Adrenal gland (tissue), 5 donors: ENCODE results near the gene MATR3.

Experiments
- POLR2A ChIP-seq, 2 donors: fragments of 450-650 bp; IDR thresholded peaks; one replicate each; pipeline ENCODE4 v1.6.1; 2017; ENCODE audit warnings: antibody characterized with exemption in 2 of 2, mild to moderate bottlenecking in 2 of 2, moderate library complexity in 1 of 2
- TF ChIP-seq, protein P1 (sequence below), 6 experiments: fragments of 450-650 bp in 4 of 6; fragments of 200-600 bp in 2 of 6; sonication (generic) in 1 of 6; IDR thresholded peaks; 1 replicate in 5 of 6; 2 replicates in 1 of 6; pipeline versions ENCODE4 v1.5.1 to v1.8.0; 2016 to 2021; ENCODE audit warnings: antibody characterized with exemption in 6 of 6, mild to moderate bottlenecking in 2 of 6, moderate library complexity in 1 of 6
- donor health status: DM: no; HTN: no; CAD: no.

DNA sequence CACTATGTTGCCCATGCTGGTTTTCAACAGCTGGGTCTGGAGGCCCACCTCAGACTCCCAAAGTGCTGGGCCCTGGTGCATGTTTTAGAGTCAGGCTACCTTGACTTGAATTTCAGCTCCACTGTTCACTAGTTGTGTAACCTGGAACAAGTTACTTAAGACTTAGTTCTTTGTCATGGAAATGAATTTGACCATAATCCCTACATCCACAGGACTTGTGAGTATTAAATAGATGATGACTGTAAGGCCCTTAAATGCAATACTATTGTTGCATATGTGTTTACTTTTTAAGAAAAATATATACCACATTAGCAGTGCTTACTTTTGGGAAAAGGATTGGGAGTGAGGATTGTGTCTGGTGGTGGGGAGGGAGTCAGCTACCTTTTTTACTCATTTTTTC lies 64.5 kb downstream of the MATR3 start:
- no peak for TF ChIP-seq POLR2A (IDR thresholded peaks at IDR 0.05)
- TF ChIP-seq, protein P1, sequence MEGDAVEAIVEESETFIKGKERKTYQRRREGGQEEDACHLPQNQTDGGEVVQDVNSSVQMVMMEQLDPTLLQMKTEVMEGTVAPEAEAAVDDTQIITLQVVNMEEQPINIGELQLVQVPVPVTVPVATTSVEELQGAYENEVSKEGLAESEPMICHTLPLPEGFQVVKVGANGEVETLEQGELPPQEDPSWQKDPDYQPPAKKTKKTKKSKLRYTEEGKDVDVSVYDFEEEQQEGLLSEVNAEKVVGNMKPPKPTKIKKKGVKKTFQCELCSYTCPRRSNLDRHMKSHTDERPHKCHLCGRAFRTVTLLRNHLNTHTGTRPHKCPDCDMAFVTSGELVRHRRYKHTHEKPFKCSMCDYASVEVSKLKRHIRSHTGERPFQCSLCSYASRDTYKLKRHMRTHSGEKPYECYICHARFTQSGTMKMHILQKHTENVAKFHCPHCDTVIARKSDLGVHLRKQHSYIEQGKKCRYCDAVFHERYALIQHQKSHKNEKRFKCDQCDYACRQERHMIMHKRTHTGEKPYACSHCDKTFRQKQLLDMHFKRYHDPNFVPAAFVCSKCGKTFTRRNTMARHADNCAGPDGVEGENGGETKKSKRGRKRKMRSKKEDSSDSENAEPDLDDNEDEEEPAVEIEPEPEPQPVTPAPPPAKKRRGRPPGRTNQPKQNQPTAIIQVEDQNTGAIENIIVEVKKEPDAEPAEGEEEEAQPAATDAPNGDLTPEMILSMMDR (IDR thresholded peaks at IDR 0.05) = no peak
